ENCODE results near the gene KLHL29. TPM values are rescaled to one million over a fixed set of nuclear protein-coding genes. Genes with fewer than 3 reads are reported as not detected.
A peak's percentile ranks its signal among the peaks of the same experiment; 100 is the strongest.

KLHL29 gene
- polyA plus RNA-seq, 2 donors, result 2.1 to 3.8 TPM

DNA sequence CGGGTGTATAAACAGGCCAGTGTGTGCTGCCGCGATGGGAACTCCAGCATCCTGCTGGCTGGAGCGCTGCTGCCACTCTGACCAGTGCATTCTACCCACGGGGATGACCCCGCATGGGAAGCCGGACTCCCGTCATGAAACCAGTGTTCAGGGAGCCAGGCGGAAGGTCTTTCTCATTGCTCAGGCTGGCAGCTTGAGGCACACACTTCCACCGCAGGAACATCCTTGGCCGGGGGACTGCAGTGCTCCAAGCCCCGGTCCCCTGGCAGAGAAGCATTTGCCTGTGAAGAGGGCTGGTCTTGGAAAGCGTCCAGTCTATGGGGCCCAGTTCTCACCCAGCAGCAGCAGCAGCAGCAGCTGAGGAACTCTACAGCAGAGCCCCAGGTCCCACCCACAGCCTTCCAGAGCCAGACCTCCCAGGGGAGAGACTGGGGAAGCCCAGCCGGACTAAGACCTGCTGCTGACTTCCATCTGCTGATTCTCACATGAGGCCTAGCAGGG is 235.9 kb downstream of the KLHL29 start:
- no peak overlapping the region for H3K4me3 ChIP-seq (ENCODE audit: low read depth in 1 of 2, low read length in 2 of 2)
- 70 to 71% methylated on average over 14 of the region's 14 CpGs for WGBS, 2 donors

GRCh38 chr2:23621616-23622015 is 236.6 kb downstream of the KLHL29 start:
- no peaks in the 10 kb centered on the region for H3K27me3 ChIP-seq (ENCODE audit: control insufficient read depth in 1 of 2, insufficient read depth in 2 of 2, low read length in 2 of 2)
- H3K27ac ChIP-seq (ENCODE audit: low read depth in 2 of 2, low read length in 1 of 2), result peak overlapping the region in 1 of 2 donors; percentile 54
- peaks cover 2 to 4% of the 10 kb centered on the region in 2 donors for H3K4me1 ChIP-seq (ENCODE audit: control insufficient read depth in 2 of 2, insufficient read depth in 2 of 2, low read length in 1 of 2)
- no peak overlapping the region for H3K4me3 ChIP-seq (ENCODE audit: low read depth in 1 of 2, low read length in 2 of 2)
- H3K36me3 ChIP-seq (ENCODE audit: control insufficient read depth in 2 of 2, insufficient read depth in 2 of 2, low read length in 1 of 2), result peaks cover 0 to 3% of the 10 kb centered on the region in 2 donors
- H3K9me3 ChIP-seq (ENCODE audit: control insufficient read depth in 2 of 2, insufficient read depth in 1 of 2, low read depth in 1 of 2, low read length in 1 of 2), result peaks cover 0 to 4% of the 10 kb centered on the region in 2 donors
- 92% methylated on average over 5 of the region's 5 CpGs for WGBS, 2 donors

More for the DNA sequence above, 235.9 kb downstream of the KLHL29 start:
- Histone ChIP-seq H3K27me3 (ENCODE audit: control insufficient read depth in 1 of 2, insufficient read depth in 2 of 2, low read length in 2 of 2) (no peaks in the 10 kb centered on the region), H3K9me3 (ENCODE audit: control insufficient read depth in 2 of 2, insufficient read depth in 1 of 2, low read depth in 1 of 2, low read length in 1 of 2) (peaks cover 0 to 4% of the 10 kb centered on the region in 2 donors), H3K4me1 (ENCODE audit: control insufficient read depth in 2 of 2, insufficient read depth in 2 of 2, low read length in 1 of 2) (peaks cover 2 to 4% of the 10 kb centered on the region in 2 donors), H3K27ac (ENCODE audit: low read depth in 2 of 2, low read length in 1 of 2) (peak overlapping the region in 1 of 2 donors; percentile 54), H3K36me3 (ENCODE audit: control insufficient read depth in 2 of 2, insufficient read depth in 2 of 2, low read length in 1 of 2) (peaks cover 0 to 3% of the 10 kb centered on the region in 2 donors)

DNA sequence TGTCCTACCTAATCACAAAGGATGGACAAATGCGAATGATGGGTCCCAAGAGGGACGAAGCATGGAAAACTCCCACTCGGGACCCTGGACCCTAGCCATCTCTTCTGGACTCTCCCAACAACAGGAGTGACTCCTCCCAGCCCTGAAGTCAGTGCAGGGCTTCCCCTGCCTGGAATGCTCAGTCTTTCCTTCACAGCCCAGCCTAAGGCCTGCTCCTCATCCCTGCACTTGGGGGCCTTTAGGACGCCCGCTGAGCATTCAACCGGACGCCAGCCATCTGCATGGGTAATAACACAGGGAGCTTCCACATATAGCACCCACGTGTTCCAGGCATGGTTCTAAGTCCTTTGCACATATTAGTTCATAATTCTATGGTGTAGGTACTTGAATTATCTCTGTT is 237.5 kb downstream of the KLHL29 start:
- Histone ChIP-seq H3K36me3 (ENCODE audit: control insufficient read depth in 2 of 2, insufficient read depth in 2 of 2, low read length in 1 of 2) (peaks cover 0 to 3% of the 10 kb centered on the region in 2 donors), H3K27ac (ENCODE audit: low read depth in 2 of 2, low read length in 1 of 2) (no peak overlapping the region), H3K27me3 (ENCODE audit: control insufficient read depth in 1 of 2, insufficient read depth in 2 of 2, low read length in 2 of 2) (no peaks in the 10 kb centered on the region), H3K9me3 (ENCODE audit: control insufficient read depth in 2 of 2, insufficient read depth in 1 of 2, low read depth in 1 of 2, low read length in 1 of 2) (peaks cover 0 to 4% of the 10 kb centered on the region in 2 donors), H3K4me3 (ENCODE audit: low read depth in 1 of 2, low read length in 2 of 2) (no peak overlapping the region), H3K4me1 (ENCODE audit: control insufficient read depth in 2 of 2, insufficient read depth in 2 of 2, low read length in 1 of 2) (peaks cover 2 to 4% of the 10 kb centered on the region in 2 donors)
- WGBS, 2 donors, result 85 to 88% methylated on average over 8 of the region's 8 CpGs

DNA sequence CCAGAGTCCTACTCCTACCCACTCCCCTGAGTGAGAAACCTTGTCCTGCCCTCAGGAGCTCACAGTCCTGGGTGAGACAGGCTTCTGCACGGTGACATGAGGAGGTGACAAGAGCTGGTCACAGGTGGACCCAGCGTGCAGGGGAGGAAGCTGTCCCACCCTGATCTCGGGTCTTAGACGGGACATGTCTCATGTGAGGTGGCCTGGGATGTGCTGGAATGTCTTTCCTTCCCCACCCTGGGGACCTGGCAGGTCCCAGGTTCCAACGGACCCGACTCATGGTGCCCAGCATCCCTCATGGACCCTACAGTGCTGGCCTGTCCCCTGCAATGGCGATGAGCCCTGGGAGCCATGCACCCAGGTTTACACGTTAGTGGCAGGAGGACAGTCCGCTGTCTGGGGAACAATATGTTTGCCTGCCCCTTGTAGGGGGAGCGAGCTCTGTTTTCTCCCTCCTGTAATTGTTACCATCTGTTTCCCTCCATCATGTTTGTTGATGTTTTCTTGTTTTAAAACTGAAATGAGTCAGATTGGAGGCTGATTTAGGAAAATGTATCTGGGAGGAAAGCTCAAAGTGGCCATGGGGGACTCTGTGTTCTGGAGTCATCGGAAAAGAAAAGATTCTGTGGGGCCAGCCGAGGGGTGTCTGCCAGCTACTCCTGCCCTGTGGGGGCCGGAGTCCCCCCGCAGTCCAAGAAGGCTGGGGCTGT is 238.1 kb downstream of the KLHL29 start:
- WGBS, 2 donors, result 86 to 89% methylated on average over 14 of the region's 14 CpGs
- H3K4me3 ChIP-seq (ENCODE audit: low read depth in 1 of 2, low read length in 2 of 2), result no peak overlapping the region

GRCh38 chr2:23624378-23624777 is 239.4 kb downstream of the KLHL29 start:
- Histone ChIP-seq H3K4me1 (ENCODE audit: control insufficient read depth in 2 of 2, insufficient read depth in 2 of 2, low read length in 1 of 2) (peaks cover 0 to 4% of the 10 kb centered on the region in 2 donors), H3K27ac (ENCODE audit: low read depth in 2 of 2, low read length in 1 of 2) (no peak overlapping the region), H3K27me3 (ENCODE audit: control insufficient read depth in 1 of 2, insufficient read depth in 2 of 2, low read length in 2 of 2) (no peaks in the 10 kb centered on the region), H3K4me3 (ENCODE audit: low read depth in 1 of 2, low read length in 2 of 2) (no peak overlapping the region), H3K9me3 (ENCODE audit: control insufficient read depth in 2 of 2, insufficient read depth in 1 of 2, low read depth in 1 of 2, low read length in 1 of 2) (peaks cover 0 to 4% of the 10 kb centered on the region in 2 donors), H3K36me3 (ENCODE audit: control insufficient read depth in 2 of 2, insufficient read depth in 2 of 2, low read length in 1 of 2) (peaks cover 0 to 3% of the 10 kb centered on the region in 2 donors)
- 67 to 75% methylated on average over 5 of the region's 5 CpGs for WGBS, 2 donors

More for the DNA sequence above, 238.1 kb downstream of the KLHL29 start:
- Histone ChIP-seq H3K27me3 (ENCODE audit: control insufficient read depth in 1 of 2, insufficient read depth in 2 of 2, low read length in 2 of 2) (no peaks in the 10 kb centered on the region), H3K4me1 (ENCODE audit: control insufficient read depth in 2 of 2, insufficient read depth in 2 of 2, low read length in 1 of 2) (peaks cover 2 to 4% of the 10 kb centered on the region in 2 donors), H3K27ac (ENCODE audit: low read depth in 2 of 2, low read length in 1 of 2) (no peak overlapping the region), H3K36me3 (ENCODE audit: control insufficient read depth in 2 of 2, insufficient read depth in 2 of 2, low read length in 1 of 2) (peaks cover 0 to 3% of the 10 kb centered on the region in 2 donors), H3K9me3 (ENCODE audit: control insufficient read depth in 2 of 2, insufficient read depth in 1 of 2, low read depth in 1 of 2, low read length in 1 of 2) (peaks cover 0 to 4% of the 10 kb centered on the region in 2 donors)

DNA sequence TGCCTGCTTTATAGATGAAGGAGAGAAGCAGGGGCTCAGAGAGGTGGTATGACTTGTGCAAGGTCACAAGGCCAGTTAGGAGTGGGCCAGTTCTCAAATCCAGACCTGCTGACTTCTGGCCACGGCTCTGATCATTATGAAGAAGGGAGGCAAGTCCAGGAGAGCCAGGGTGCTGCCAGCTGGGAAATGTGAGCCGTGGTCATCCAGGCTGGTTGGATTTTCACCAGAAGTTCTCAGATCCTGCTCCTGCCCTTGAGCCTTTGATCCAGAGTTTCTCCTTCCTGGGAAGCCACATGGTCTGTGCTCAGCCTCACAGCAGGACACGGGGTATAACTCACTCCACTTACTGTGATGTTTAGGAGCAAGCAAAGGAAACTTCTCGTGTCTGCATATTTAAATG is 239.9 kb downstream of the KLHL29 start:
- Histone ChIP-seq H3K9me3 (ENCODE audit: control insufficient read depth in 2 of 2, insufficient read depth in 1 of 2, low read depth in 1 of 2, low read length in 1 of 2) (peaks cover 0 to 4% of the 10 kb centered on the region in 2 donors), H3K36me3 (ENCODE audit: control insufficient read depth in 2 of 2, insufficient read depth in 2 of 2, low read length in 1 of 2) (peaks cover 0 to 3% of the 10 kb centered on the region in 2 donors), H3K4me1 (ENCODE audit: control insufficient read depth in 2 of 2, insufficient read depth in 2 of 2, low read length in 1 of 2) (peaks cover 0 to 4% of the 10 kb centered on the region in 2 donors), H3K27me3 (ENCODE audit: control insufficient read depth in 1 of 2, insufficient read depth in 2 of 2, low read length in 2 of 2) (no peaks in the 10 kb centered on the region), H3K27ac (ENCODE audit: low read depth in 2 of 2, low read length in 1 of 2) (no peak overlapping the region), H3K4me3 (ENCODE audit: low read depth in 1 of 2, low read length in 2 of 2) (no peak overlapping the region)
- WGBS, 2 donors, result 62 to 77% methylated on average over 4 of the region's 4 CpGs

GRCh38 chr2:23625726-23626125 is 240.7 kb downstream of the KLHL29 start:
- Histone ChIP-seq H3K4me1 (ENCODE audit: control insufficient read depth in 2 of 2, insufficient read depth in 2 of 2, low read length in 1 of 2) (peaks cover 0 to 2% of the 10 kb centered on the region in 2 donors), H3K9me3 (ENCODE audit: control insufficient read depth in 2 of 2, insufficient read depth in 1 of 2, low read depth in 1 of 2, low read length in 1 of 2) (peaks cover 0 to 4% of the 10 kb centered on the region in 2 donors), H3K27me3 (ENCODE audit: control insufficient read depth in 1 of 2, insufficient read depth in 2 of 2, low read length in 2 of 2) (no peaks in the 10 kb centered on the region), H3K27ac (ENCODE audit: low read depth in 2 of 2, low read length in 1 of 2) (no peak overlapping the region), H3K36me3 (ENCODE audit: control insufficient read depth in 2 of 2, insufficient read depth in 2 of 2, low read length in 1 of 2) (peaks cover 0 to 3% of the 10 kb centered on the region in 2 donors), H3K4me3 (ENCODE audit: low read depth in 1 of 2, low read length in 2 of 2) (no peak overlapping the region)
- 81 to 82% methylated on average over 4 of the region's 4 CpGs for WGBS, 2 donors

DNA sequence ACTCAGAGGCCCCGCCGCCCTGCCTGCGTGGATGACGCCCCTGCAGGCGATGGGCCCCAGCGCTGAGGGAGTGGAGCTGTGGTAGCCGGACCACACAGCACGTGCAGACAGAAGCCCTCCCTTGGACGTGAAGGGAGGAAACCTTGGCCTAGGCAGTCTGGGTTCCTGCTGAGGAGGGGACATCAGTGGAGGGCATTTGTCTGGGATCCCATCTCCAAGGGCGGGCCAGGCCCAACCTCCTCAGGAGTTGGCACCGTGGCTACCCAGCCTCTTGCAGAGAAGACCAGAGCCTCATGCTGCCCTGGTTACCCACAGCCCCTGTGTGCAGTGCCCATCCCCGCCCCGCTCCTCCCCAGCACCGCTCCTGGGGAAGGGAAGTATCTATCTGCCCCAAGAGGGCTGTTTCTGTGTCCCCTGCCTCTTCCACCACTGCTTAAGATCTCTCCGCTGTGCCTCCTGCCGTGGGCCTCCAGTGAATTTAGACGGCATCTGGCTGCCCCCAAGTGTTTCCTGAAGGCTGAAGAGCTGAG is 241.8 kb downstream of the KLHL29 start:
- H3K27ac ChIP-seq (ENCODE audit: low read depth in 2 of 2, low read length in 1 of 2), result no peak overlapping the region
- H3K4me3 ChIP-seq (ENCODE audit: low read depth in 1 of 2, low read length in 2 of 2), result no peak overlapping the region
- H3K27me3 ChIP-seq (ENCODE audit: control insufficient read depth in 1 of 2, insufficient read depth in 2 of 2, low read length in 2 of 2), result no peaks in the 10 kb centered on the region
- peaks cover 0 to 3% of the 10 kb centered on the region in 2 donors for H3K36me3 ChIP-seq (ENCODE audit: control insufficient read depth in 2 of 2, insufficient read depth in 2 of 2, low read length in 1 of 2)
- peaks cover 0 to 4% of the 10 kb centered on the region in 2 donors for H3K9me3 ChIP-seq (ENCODE audit: control insufficient read depth in 2 of 2, insufficient read depth in 1 of 2, low read depth in 1 of 2, low read length in 1 of 2)
- 92 to 93% methylated on average over 17 of the region's 17 CpGs for WGBS, 2 donors
- H3K4me1 ChIP-seq (ENCODE audit: control insufficient read depth in 2 of 2, insufficient read depth in 2 of 2, low read length in 1 of 2), result peaks cover 0 to 2% of the 10 kb centered on the region in 2 donors

DNA sequence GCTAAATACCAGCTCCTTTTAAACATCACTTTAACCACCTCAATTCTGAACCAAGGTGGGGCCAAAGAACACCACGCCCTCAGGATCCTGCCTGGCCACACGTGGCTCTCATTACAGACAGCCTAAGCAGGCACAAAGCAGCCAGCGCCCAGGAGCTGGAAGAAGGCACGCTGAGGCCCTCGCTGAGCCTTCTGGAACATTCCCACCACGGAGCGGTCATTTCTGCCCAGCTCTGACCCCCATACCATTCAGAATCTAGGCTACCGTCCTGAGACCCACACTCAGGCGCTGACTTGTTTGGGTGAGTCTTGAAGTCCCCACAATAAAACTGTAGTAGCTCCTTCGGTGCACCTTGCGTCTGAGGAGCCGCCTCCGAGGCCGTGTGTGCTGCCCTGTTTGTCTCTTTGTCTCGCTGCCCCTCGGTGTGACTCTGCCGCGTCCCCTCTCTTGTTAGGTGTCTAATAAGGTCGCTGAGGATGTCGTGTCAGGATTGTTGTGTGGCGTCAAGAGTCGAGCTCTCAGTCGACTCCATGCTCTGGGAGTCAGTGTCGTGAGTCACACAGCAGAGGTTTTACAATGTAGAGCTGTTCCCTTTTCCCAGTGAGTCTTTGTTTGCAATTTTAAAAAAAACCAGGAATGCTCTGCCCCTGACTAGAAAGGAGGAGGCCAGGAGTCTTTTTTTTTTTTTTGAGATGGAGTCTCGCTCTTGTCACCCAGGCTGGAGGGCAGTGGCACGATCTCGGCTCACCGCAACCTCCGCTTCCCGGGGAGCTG is 242.4 kb downstream of the KLHL29 start:
- Histone ChIP-seq H3K4me3 (ENCODE audit: low read depth in 1 of 2, low read length in 2 of 2) (no peak overlapping the region), H3K4me1 (ENCODE audit: control insufficient read depth in 2 of 2, insufficient read depth in 2 of 2, low read length in 1 of 2) (peaks cover 0 to 2% of the 10 kb centered on the region in 2 donors), H3K36me3 (ENCODE audit: control insufficient read depth in 2 of 2, insufficient read depth in 2 of 2, low read length in 1 of 2) (peaks cover 0 to 3% of the 10 kb centered on the region in 2 donors), H3K27ac (ENCODE audit: low read depth in 2 of 2, low read length in 1 of 2) (no peak overlapping the region), H3K9me3 (ENCODE audit: control insufficient read depth in 2 of 2, insufficient read depth in 1 of 2, low read depth in 1 of 2, low read length in 1 of 2) (peaks cover 0 to 4% of the 10 kb centered on the region in 2 donors), H3K27me3 (ENCODE audit: control insufficient read depth in 1 of 2, insufficient read depth in 2 of 2, low read length in 2 of 2) (no peaks in the 10 kb centered on the region)
- 85 to 88% methylated on average over 30 of the region's 30 CpGs for WGBS, 2 donors
